Skeletal muscle tissue (tissue), 4 donors: ENCODE measurements around the gene AKAP7. TPM values are rescaled to one million over a fixed set of nuclear protein-coding genes. Genes with fewer than 3 reads are reported as not detected.

Experiments
- H3K27ac ChIP-seq: one replicate; pipeline ENCODE4 v1.7.0; 2013; ENCODE audit warnings: mild to moderate bottlenecking, low read depth, low read length, inconsistent platforms
- H3K27me3 ChIP-seq, 3 donors: one replicate each; pipeline ENCODE4 v1.7.0; 2013; ENCODE audit warnings: low read length in 3 of 3; ENCODE audit not compliant: control insufficient read depth in 3 of 3, insufficient read depth in 3 of 3
- H3K36me3 ChIP-seq, 3 donors: one replicate each; pipeline ENCODE4 v1.7.0; 2013; ENCODE audit warnings: low read length in 3 of 3; ENCODE audit not compliant: control insufficient read depth in 3 of 3, insufficient read depth in 3 of 3
- H3K4me1 ChIP-seq, 3 donors: one replicate each; pipeline ENCODE4 v1.7.0; 2013; ENCODE audit warnings: low read length in 3 of 3, mild to moderate bottlenecking in 3 of 3; ENCODE audit not compliant: control insufficient read depth in 3 of 3, insufficient read depth in 3 of 3
- H3K4me3 ChIP-seq, 3 donors: one replicate each; pipeline ENCODE4 v1.7.0; 2013; ENCODE audit warnings: low read length in 3 of 3
- H3K9ac ChIP-seq, 3 donors: one replicate each; pipeline ENCODE4 v1.7.0; 2013; ENCODE audit warnings: low read length in 3 of 3, mild to moderate bottlenecking in 3 of 3, moderate library complexity in 2 of 3, low read depth in 1 of 3
- H3K9me3 ChIP-seq, 3 donors: one replicate each; pipeline ENCODE4 v1.7.0; 2013; ENCODE audit warnings: low read length in 3 of 3; ENCODE audit not compliant: control insufficient read depth in 3 of 3
- total RNA-seq: library from RNA; depleted of rRNA; stranded (reverse); fragments of >200 nt; gene quantifications from one replicate; pipeline ENCODE4 v1.2.3, GENCODE V29; 2014
- donor health status: Osteomylitis.

Gene AKAP7
- total RNA-seq, 1 donor from 2014 or later, result 43.3 TPM

DNA sequence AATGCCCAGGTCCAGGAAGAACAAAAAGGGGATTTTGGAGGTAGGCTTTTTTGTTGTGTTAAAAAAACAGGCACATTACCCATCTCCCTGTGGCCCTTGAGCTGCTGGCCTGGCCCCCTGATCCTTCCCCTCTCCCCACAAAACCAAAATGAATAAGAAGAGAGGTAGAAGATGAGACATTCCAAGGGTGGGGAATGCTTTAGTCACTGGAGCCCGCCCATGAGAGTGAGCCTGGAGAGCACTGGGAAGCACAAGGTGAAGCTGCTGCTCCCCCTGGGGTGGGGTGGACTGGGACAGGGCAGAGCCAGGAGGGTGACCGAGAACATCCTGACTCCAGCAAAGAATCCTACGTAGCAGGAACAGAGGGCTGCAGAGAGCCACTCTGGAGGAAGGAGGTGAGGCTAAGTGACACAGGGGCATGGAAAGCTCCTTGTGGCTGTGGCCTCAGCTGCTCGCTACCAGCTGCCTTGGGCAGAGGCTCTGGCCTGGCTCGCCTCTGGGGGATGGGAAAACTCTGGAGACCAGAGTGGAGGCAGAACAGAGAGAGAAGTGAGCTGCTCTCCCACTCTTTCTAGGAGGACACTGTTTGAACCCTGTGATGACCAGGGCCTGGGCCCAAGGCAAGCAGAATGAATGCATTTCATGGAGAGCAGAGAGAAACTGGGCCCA, 48.3 kb downstream of the AKAP7 start:
- Histone ChIP-seq H3K36me3 (peaks cover 6 to 11% (median 6%) of the 10 kb centered on the region in 3 donors), H3K9ac (no peak overlapping the region), H3K9me3 (no peaks in the 10 kb centered on the region), H3K4me3 (no peak overlapping the region), H3K27ac (no peak overlapping the region), H3K4me1 (no peaks in the 10 kb centered on the region), H3K27me3 (no peaks in the 10 kb centered on the region)

DNA sequence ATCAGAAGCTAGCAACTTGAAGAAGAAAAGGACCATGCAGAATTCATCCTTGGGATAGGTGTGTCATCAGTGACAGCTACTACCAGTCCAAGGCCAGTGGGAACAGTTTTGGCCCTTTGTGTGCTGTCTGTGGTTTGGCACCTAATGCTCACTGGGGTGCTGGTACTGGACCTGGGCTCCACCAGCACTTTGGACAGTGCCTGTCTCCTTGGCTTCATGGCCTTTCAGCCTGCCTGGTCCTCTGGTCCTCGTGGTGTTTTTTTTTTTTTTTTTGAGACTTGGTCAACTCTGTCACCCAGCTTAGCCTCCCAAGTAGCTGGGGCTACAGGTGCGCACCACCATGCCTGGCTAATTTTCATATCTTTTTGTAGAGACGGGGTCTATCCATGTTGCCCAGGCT, 56.3 kb downstream of the AKAP7 start:
- no peaks in the 10 kb centered on the region for H3K27me3 ChIP-seq
- no peak overlapping the region for H3K9ac ChIP-seq
- H3K9me3 ChIP-seq, result peaks cover 3 to 5% (median 4%) of the 10 kb centered on the region in 3 donors
- no peaks in the 10 kb centered on the region for H3K4me1 ChIP-seq
- no peak overlapping the region for H3K4me3 ChIP-seq
- H3K27ac ChIP-seq, result no peak overlapping the region
- H3K36me3 ChIP-seq, result peaks cover 4 to 7% (median 4%) of the 10 kb centered on the region in 3 donors

DNA sequence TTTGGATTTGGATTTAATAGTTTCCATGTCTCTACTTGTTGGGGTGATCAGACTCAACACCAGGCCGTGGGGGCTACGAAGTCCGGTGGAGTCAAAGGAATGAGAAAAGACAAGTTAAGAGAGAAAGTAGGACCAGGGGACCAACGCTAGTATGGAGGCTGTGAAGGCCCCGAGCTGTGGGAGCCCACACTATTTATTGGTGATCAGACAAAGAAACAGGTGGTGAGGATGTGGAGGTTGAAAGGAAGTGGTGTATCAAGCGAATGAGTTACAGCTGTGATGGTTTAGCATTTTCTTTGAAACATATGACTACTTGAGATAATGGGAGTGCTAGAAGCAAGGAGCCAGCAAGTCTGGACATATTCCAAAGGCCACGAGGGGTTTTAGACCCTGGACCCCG, 62.4 kb downstream of the AKAP7 start:
- peaks cover 4 to 6% (median 6%) of the 10 kb centered on the region in 3 donors for H3K36me3 ChIP-seq
- no peak overlapping the region for H3K27ac ChIP-seq
- no peaks in the 10 kb centered on the region for H3K4me1 ChIP-seq
- no peaks in the 10 kb centered on the region for H3K27me3 ChIP-seq
- no peak overlapping the region for H3K4me3 ChIP-seq
- H3K9me3 ChIP-seq, result no peaks in the 10 kb centered on the region
- H3K9ac ChIP-seq, result no peak overlapping the region

DNA sequence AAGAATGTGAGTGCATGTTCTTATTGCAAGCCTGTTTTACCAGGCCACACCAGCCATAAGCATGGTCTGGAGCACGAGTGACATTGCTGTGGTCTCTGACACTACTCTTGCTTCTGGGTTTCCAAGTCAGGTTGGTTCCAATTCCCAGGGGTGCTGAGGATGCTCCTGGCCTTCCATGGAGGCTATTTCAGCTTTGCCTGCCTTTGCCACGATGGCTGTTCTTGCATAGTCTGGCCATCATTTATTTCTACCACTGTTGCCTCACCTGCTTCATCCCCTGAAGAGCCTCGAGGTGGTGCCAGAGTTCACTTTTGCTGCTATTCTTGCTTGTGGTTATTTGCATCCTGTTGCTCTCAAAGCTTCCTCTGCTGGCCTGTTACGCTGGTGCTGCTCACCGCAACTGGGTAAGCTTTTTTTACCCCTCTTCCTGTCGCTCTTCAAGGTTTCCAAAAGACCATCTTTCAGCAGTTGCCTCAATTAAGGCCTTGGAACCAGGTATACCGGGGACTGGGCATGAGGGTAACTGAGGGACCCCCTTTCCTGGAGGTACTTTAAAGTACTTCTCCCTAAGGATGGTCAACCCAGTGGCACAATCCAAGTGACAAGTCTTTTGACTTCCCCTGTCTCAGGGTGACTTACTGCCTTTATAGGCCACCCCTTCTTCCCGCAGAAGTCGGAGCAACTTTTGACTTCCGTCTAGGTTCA, 64.5 kb downstream of the AKAP7 start:
- H3K9me3 ChIP-seq, result no peaks in the 10 kb centered on the region
- H3K27me3 ChIP-seq, result no peaks in the 10 kb centered on the region
- H3K36me3 ChIP-seq, result peaks cover 4 to 6% (median 6%) of the 10 kb centered on the region in 3 donors
- H3K9ac ChIP-seq, result no peak overlapping the region
- no peaks in the 10 kb centered on the region for H3K4me1 ChIP-seq
- no peak overlapping the region for H3K27ac ChIP-seq
- H3K4me3 ChIP-seq, result no peak overlapping the region

DNA sequence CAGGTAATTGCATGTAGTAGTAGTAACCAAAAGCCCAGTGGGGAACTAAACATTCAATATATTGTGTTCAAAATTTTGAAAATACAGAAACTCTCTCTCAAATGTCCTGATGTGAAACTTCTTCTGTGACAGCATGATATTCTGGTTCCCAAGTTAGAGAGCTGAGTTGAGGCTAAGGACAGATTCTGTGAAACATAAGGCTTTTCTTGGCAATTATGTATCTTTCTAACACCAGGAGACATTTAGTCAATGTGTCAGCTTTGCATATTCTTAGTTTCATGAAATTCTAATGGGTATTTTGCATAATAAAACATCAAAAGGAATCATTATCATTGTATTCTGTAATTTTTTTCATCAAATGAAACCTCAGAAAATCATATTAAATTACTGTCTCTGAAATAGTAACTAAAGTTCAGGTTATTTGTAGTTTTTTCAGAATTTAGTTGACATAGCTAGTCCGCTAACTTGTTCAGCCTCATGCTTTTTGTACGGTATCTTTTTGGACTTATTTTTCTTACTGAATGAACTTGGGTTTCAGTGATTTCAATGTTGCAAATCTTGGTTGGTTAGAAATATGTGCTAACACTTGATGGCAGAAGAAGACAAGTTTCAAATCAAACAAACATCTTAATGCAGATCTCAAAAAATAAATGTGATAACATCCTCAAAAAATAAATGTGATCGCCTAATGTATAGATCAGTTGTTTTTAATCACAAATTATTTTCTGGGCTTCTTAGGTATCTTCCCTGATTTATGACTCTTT, 70.4 kb downstream of the AKAP7 start:
- Histone ChIP-seq H3K9ac (no peak overlapping the region), H3K9me3 (no peaks in the 10 kb centered on the region), H3K27me3 (no peaks in the 10 kb centered on the region), H3K4me1 (no peaks in the 10 kb centered on the region), H3K36me3 (no peaks in the 10 kb centered on the region), H3K4me3 (no peak overlapping the region), H3K27ac (no peak overlapping the region)

DNA sequence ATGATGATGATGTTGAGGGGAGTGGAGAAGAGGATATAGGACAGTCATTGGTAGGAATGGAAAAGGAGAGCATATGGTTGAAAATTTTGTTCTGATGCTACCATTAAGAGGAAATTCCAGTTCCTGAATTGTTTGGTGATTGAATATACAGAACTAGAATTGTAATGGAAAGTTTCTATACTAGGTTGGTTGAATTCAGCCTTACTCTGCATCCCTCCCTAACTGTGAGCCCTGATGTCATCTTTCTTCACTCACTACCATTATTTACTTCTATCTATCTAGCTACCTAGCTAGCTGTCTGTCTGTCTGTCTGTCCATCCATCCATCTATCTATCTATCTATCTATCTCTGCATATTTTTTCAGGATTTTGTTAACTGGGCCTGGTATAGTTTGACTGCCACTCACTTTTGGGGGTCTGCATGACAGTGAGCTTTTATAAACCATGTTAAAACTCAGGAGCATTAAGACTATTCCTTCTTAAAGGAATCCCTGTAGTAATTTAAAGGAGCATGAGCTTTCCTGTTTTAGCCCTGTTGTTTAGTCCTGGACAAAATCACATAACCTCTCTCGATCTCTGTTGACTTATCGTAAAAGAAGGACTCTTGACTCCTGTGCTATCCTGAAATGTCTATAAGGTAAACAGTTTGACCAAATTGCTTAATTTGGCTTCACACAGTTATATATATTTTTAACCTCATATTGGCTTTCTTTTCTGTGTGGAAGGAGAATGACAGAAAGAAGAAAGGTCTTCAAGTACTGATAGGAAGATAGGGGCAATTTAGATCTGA, 71.4 kb downstream of the AKAP7 start:
- H3K9me3 ChIP-seq, result no peaks in the 10 kb centered on the region
- H3K36me3 ChIP-seq, result no peaks in the 10 kb centered on the region
- H3K27me3 ChIP-seq, result no peaks in the 10 kb centered on the region
- no peak overlapping the region for H3K9ac ChIP-seq
- H3K27ac ChIP-seq, result no peak overlapping the region
- no peak overlapping the region for H3K4me3 ChIP-seq
- H3K4me1 ChIP-seq, result no peaks in the 10 kb centered on the region

DNA sequence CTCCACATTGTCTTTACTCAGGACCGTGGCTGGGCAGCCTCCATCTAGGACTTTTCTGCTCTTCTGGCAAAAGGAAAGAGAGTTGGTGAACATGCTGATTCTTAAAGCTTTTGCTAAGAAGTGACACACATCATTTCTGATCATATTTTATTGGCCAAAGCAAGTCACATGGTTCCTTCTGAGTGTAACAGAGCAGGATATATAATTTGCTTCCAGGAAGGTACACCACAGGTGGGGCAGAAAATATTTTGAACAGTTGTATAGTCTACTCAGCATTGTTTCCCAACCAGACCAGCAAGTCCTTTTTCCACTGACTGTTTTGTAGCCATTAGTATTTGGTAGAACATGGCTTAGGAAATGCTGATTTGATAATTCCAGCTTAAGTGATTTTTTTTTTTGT, 73.5 kb downstream of the AKAP7 start:
- Histone ChIP-seq H3K9ac (no peak overlapping the region), H3K4me1 (no peaks in the 10 kb centered on the region), H3K9me3 (no peaks in the 10 kb centered on the region), H3K36me3 (no peaks in the 10 kb centered on the region), H3K4me3 (no peak overlapping the region), H3K27me3 (no peaks in the 10 kb centered on the region), H3K27ac (no peak overlapping the region)

DNA sequence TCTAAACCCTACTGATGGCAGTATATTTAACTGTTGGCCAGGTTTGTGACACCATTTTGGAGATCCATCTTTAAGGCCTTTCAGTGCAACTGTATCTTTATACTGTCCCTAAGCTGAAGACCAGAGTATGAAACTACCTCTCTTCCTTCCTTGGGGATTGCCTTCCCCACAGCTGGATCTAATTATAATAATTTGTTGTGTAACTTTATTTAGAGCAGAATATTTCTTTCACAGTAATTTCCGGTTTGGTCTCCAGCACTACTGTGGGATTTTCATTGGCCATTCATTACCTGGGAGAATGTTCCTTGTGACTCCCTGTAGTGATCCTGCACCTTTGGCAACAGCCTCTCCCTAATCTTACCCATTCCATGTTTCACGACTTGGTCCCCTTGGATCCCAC, 75.2 kb downstream of the AKAP7 start:
- H3K4me3 ChIP-seq, result no peak overlapping the region
- no peaks in the 10 kb centered on the region for H3K27me3 ChIP-seq
- H3K36me3 ChIP-seq, result no peaks in the 10 kb centered on the region
- H3K9me3 ChIP-seq, result no peaks in the 10 kb centered on the region
- no peak overlapping the region for H3K27ac ChIP-seq
- no peak overlapping the region for H3K9ac ChIP-seq
- H3K4me1 ChIP-seq, result no peaks in the 10 kb centered on the region

DNA sequence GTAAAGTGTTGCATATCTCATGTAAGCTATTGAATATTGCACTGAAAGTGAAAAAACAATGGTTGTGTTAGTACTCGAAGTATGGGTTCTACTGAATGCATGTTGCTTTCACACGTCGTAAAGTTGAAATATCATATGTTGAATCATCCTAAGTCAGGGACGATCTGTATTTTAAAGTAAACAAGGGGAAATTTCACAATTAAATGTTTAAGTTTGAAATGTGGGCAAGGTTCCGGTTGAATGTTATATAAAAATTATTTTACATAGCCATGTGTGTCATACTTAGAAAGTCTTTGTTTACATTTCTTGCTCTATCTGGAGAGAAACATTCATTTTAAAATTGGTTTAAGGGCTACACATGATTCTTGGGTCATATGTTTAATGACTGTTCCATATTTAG, 76.8 kb downstream of the AKAP7 start:
- Histone ChIP-seq H3K9ac (no peak overlapping the region), H3K9me3 (no peaks in the 10 kb centered on the region), H3K27me3 (no peaks in the 10 kb centered on the region), H3K36me3 (no peaks in the 10 kb centered on the region), H3K27ac (no peak overlapping the region), H3K4me3 (no peak overlapping the region), H3K4me1 (no peaks in the 10 kb centered on the region)
